ENCODE data around the gene VSTM4. TPM values are rescaled to one million over a fixed set of nuclear protein-coding genes. Genes with fewer than 3 reads are reported as not detected.

The VSTM4 gene
- total RNA-seq, 1 experiment from 2014 or later = 2.6 TPM

- DNase-seq (ENCODE audit: low spot score) = no peak
These were observed 145.3 kb downstream of the VSTM4 start for GRCh38 chr10:48970046-48970445.

GRCh38 chr10:48968036-48968435, 147.3 kb downstream of the VSTM4 start:
- DNase-seq (ENCODE audit: low spot score) = no peak

GRCh38 chr10:48965460-48965859, 149.9 kb downstream of the VSTM4 start:
- DNase-seq (ENCODE audit: low spot score) = no peak

Other genes starting within 250 kb of the VSTM4 start
- not detected in 2 replicates for gene LRRC18, start 175.7 kb downstream of the VSTM4 start, total RNA-seq (2014; rRNA removed; shearing (Covaris generic))
- not detected in 2 replicates for gene FAM170B, start 18.5 kb upstream of the VSTM4 start, total RNA-seq (2014; rRNA removed; shearing (Covaris generic))
- gene TMEM273, start 72.9 kb upstream of the VSTM4 start, total RNA-seq (2014; rRNA removed; shearing (Covaris generic)) = not detected in 2 replicates
- gene C10orf71, start 183.6 kb upstream of the VSTM4 start, total RNA-seq (2014; rRNA removed; shearing (Covaris generic)) = not detected in 2 replicates

Measured in A172 (cell line).